H1 (cell line): ENCODE results near the gene APOL2.
"Not testable (repeated sequence)": the region's sequence is repeated elsewhere in the genome, so short reads cannot be mapped to it uniquely, and the experiment has no call there.

Experiments
- BCL11A ChIP-seq, 2 experiments: IDR thresholded peaks; one replicate each; pipeline ENCODE4 v1.6.1; 2011; ENCODE audit warnings: low read depth in 2 of 2, low read length in 2 of 2, mild to moderate bottlenecking in 2 of 2
- EGR1 ChIP-seq: IDR thresholded peaks from 2 replicates; pipeline ENCODE4 v1.6.1; 2011; ENCODE audit warnings: low read depth, low read length, borderline replicate concordance
- EZH2 ChIP-seq: fragments of 200-600 bp; sonication (generic); IDR thresholded peaks from 2 replicates; pipeline ENCODE4 v1.7.1; 2012; ENCODE audit warnings: low read depth, mild to moderate bottlenecking, moderate library complexity, low read length, inconsistent platforms; ENCODE audit not compliant: severe bottlenecking
- NRF1 ChIP-seq: IDR thresholded peaks from 2 replicates; pipeline ENCODE4 v1.6.1; 2011; ENCODE audit warnings: mild to moderate bottlenecking, low read depth, low read length, improper control_type of control experiment
- POLR2A ChIP-seq, 2 experiments: IDR thresholded peaks; 1 replicate in 1 of 2; 2 replicates in 1 of 2; pipeline ENCODE4 v1.6.1; 2011; ENCODE audit warnings: low read depth in 2 of 2, low read length in 2 of 2, mild to moderate bottlenecking in 2 of 2; ENCODE audit errors: control extremely low read depth in 1 of 2
- POLR2AphosphoS5 ChIP-seq: IDR thresholded peaks from 2 replicates; pipeline ENCODE4 v1.6.1; 2011; ENCODE audit warnings: low read depth, low read length
- YY1 ChIP-seq: IDR thresholded peaks from 2 replicates; pipeline ENCODE4 v1.6.1; 2011; ENCODE audit warnings: low read depth, mild to moderate bottlenecking, low read length
- TF ChIP-seq, protein P1 (sequence below), 3 experiments: IDR thresholded peaks; 1 replicate in 2 of 3; 2 replicates in 1 of 3; pipeline versions ENCODE4 v1.5.1 to v1.6.1; 2011; ENCODE audit warnings: low read length in 3 of 3, mild to moderate bottlenecking in 3 of 3, inconsistent platforms in 2 of 3, low read depth in 1 of 3, moderate library complexity in 1 of 3; ENCODE audit not compliant: insufficient read depth in 1 of 3; ENCODE audit errors: control extremely low read depth in 1 of 3

GRCh38 chr22:36251979-36252608 is 12.8 kb upstream of the APOL2 start:
- TF ChIP-seq, protein P1, sequence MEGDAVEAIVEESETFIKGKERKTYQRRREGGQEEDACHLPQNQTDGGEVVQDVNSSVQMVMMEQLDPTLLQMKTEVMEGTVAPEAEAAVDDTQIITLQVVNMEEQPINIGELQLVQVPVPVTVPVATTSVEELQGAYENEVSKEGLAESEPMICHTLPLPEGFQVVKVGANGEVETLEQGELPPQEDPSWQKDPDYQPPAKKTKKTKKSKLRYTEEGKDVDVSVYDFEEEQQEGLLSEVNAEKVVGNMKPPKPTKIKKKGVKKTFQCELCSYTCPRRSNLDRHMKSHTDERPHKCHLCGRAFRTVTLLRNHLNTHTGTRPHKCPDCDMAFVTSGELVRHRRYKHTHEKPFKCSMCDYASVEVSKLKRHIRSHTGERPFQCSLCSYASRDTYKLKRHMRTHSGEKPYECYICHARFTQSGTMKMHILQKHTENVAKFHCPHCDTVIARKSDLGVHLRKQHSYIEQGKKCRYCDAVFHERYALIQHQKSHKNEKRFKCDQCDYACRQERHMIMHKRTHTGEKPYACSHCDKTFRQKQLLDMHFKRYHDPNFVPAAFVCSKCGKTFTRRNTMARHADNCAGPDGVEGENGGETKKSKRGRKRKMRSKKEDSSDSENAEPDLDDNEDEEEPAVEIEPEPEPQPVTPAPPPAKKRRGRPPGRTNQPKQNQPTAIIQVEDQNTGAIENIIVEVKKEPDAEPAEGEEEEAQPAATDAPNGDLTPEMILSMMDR (IDR thresholded peaks at IDR 0.05; ENCODE audit: control extremely low read depth in 1 of 3, insufficient read depth in 1 of 3, low read depth in 1 of 3, low read length in 3 of 3) = not testable (repeated sequence)
- TF ChIP-seq POLR2AphosphoS5; YY1; POLR2A (IDR thresholded peaks at IDR 0.05; ENCODE audit: control extremely low read depth in 1 of 2, low read depth in 2 of 2, low read length in 2 of 2); EZH2; BCL11A (IDR thresholded peaks at IDR 0.05; ENCODE audit: low read depth in 2 of 2, low read length in 2 of 2); NRF1; EGR1: not testable (repeated sequence)
